SU-DHL-6 (cell line): Measurements from ENCODE around the gene SYCN.

Experiments used
- H2AFZ ChIP-seq: fragments of 200-600 bp; sonication (generic); 2 replicates; pipeline ENCODE4 v1.6.1; 2014; ENCODE audit warnings: low read depth, mild to moderate bottlenecking, moderate library complexity, mixed read lengths, antibody characterized with exemption, low read length; ENCODE audit not compliant: severe bottlenecking
- H3F3A ChIP-seq: fragments of 200-600 bp; shearing (Covaris generic); 2 replicates; pipeline ENCODE4 v1.6.0; 2016; ENCODE audit warnings: antibody characterized with exemption, mild to moderate bottlenecking; ENCODE audit not compliant: insufficient read depth
- H3K27ac ChIP-seq: fragments of 200-600 bp; sonication (generic); 2 replicates; pipeline ENCODE4 v1.5.1; 2016; ENCODE audit warnings: low read depth, mild to moderate bottlenecking, low read length, moderate library complexity, mixed read lengths
- H3K27me3 ChIP-seq: fragments of 200-600 bp; sonication (generic), shearing (Covaris generic); 2 replicates; pipeline ENCODE4 v1.6.0; 2014; ENCODE audit warnings: mild to moderate bottlenecking, low read length
- H3K36me3 ChIP-seq: fragments of 200-600 bp; sonication (generic); 2 replicates; pipeline ENCODE4 v1.6.1; 2014; ENCODE audit warnings: mild to moderate bottlenecking, low read length, mixed read lengths
- H3K4me2 ChIP-seq: fragments of 300-600, 200-600 bp; shearing (Covaris generic), sonication (generic); 2 replicates; pipeline ENCODE4 v1.6.0; 2014; ENCODE audit warnings: low read length, low read depth, mild to moderate bottlenecking; ENCODE audit not compliant: poor library complexity, severe bottlenecking
- H3K4me3 ChIP-seq: fragments of 200-600 bp; sonication (generic); 2 replicates; pipeline ENCODE4 v1.5.1; 2014; ENCODE audit warnings: antibody characterized with exemption, low read length, mild to moderate bottlenecking, mixed read lengths; ENCODE audit not compliant: insufficient read depth, poor library complexity, severe bottlenecking
- H3K79me2 ChIP-seq: fragments of 200-600 bp; sonication (generic); 2 replicates; pipeline ENCODE4 v1.6.1; 2014; ENCODE audit warnings: mild to moderate bottlenecking, low read length, moderate library complexity; ENCODE audit not compliant: insufficient read depth
- H3K9ac ChIP-seq: fragments of 200-600 bp; sonication (generic); 2 replicates; pipeline ENCODE4 v1.7.0; 2014; ENCODE audit warnings: mild to moderate bottlenecking, low read length
- H3K9me2 ChIP-seq: fragments of 200-600 bp; sonication (generic); replicated peaks from 2 replicates; pipeline ENCODE4 v1.6.1; 2014; ENCODE audit warnings: low read length; ENCODE audit not compliant: insufficient read depth
- H3K9me3 ChIP-seq: fragments of 200-600 bp; sonication (generic); 2 replicates; pipeline ENCODE4 v1.6.1; 2014; ENCODE audit warnings: low read length, mixed read lengths; ENCODE audit not compliant: insufficient read depth
- H4K20me1 ChIP-seq: fragments of 200-600 bp; sonication (generic); 2 replicates; pipeline ENCODE4 v1.6.1; 2014; ENCODE audit warnings: low read depth, mild to moderate bottlenecking, antibody characterized with exemption, low read length, moderate library complexity, mixed read lengths
- CTCF ChIP-seq: fragments of 200-600 bp; sonication (generic); IDR thresholded peaks from one replicate; pipeline ENCODE4 v1.5.1; 2017; ENCODE audit warnings: antibody characterized with exemption, mild to moderate bottlenecking, low read length, moderate library complexity; ENCODE audit not compliant: insufficient read depth, poor library complexity, severe bottlenecking
- EZH2phosphoT487 ChIP-seq: fragments of 200-600 bp; sonication (generic), shearing (Covaris generic); conservative IDR thresholded peaks from 2 replicates; pipeline ENCODE4 v1.6.1; 2018; ENCODE audit warnings: mild to moderate bottlenecking, antibody characterized with exemption, low read length, moderate library complexity, mixed read lengths

SYCN gene

GRCh38 chr19:39181500-39182173, 22.4 kb downstream of the SYCN start:
- Histone ChIP-seq H4K20me1 (no peaks in the 10 kb centered on the region), H2AFZ (no peak overlapping the region), H3K36me3 (no peaks in the 10 kb centered on the region), H3K27ac (no peak overlapping the region), H3K27me3 (no peaks in the 10 kb centered on the region), H3K4me3 (no peak overlapping the region), H3K9me2 (no peaks in the 10 kb centered on the region), H3K79me2 (no peaks in the 10 kb centered on the region), H3K9ac (no peak overlapping the region), H3K4me2 (no peak overlapping the region), H3K9me3 (no peaks in the 10 kb centered on the region), H3F3A (no peaks in the 10 kb centered on the region)
- TF ChIP-seq EZH2phosphoT487: no peak
- TF ChIP-seq CTCF: no peak

- no peaks in the 10 kb centered on the region for H4K20me1 ChIP-seq
- no peak overlapping the region for H2AFZ ChIP-seq
- no peak overlapping the region for H3K9ac ChIP-seq
- no peaks in the 10 kb centered on the region for H3K36me3 ChIP-seq
- no peaks in the 10 kb centered on the region for H3K79me2 ChIP-seq
- no peak for TF ChIP-seq CTCF
- TF ChIP-seq EZH2phosphoT487: no peak
- H3K9me2 ChIP-seq: no peaks in the 10 kb centered on the region
- no peak overlapping the region for H3K27ac ChIP-seq
- no peaks in the 10 kb centered on the region for H3K27me3 ChIP-seq
- H3K4me2 ChIP-seq: no peak overlapping the region
- no peaks in the 10 kb centered on the region for H3F3A ChIP-seq
- H3K9me3 ChIP-seq: no peaks in the 10 kb centered on the region
- no peak overlapping the region for H3K4me3 ChIP-seq
Observed at GRCh38 chr19:39180749-39181148, 23.3 kb downstream of the SYCN start.

GRCh38 chr19:39179754-39180153, 24.3 kb downstream of the SYCN start:
- Histone ChIP-seq H3K27ac (no peak overlapping the region), H3F3A (no peaks in the 10 kb centered on the region), H4K20me1 (no peaks in the 10 kb centered on the region), H3K4me3 (no peak overlapping the region), H3K4me2 (no peak overlapping the region), H3K27me3 (no peaks in the 10 kb centered on the region), H2AFZ (no peak overlapping the region), H3K79me2 (no peaks in the 10 kb centered on the region), H3K9ac (no peak overlapping the region), H3K9me2 (no peaks in the 10 kb centered on the region), H3K36me3 (no peaks in the 10 kb centered on the region), H3K9me3 (no peaks in the 10 kb centered on the region)
- TF ChIP-seq EZH2phosphoT487 (no peak), CTCF (no peak)
